ENCODE data around the gene KRTAP5-4. TPM values are rescaled to one million over a fixed set of nuclear protein-coding genes. Genes with fewer than 3 reads are reported as not detected.

The KRTAP5-4 gene
- total RNA-seq, 2 donors from 2014 or later = not detected

- ATAC-seq (no peak), DNase-seq (no peak)
- Histone ChIP-seq H3K27me3 (no peaks in the 10 kb centered on the region), H3K4me1 (peaks cover 5% of the 10 kb centered on the region), H3K36me3 (replicated peaks in 1 of 2; ENCODE audit: insufficient read depth in 1 of 2, low read depth in 2 of 2) (no peaks in the 10 kb centered on the region), H3K9me3 (no peaks in the 10 kb centered on the region), H3K4me3 (no peak overlapping the region), H3K27ac (no peak overlapping the region)
- no peak for TF ChIP-seq POLR2A (IDR thresholded peaks at IDR 0.05)
- no peak for TF ChIP-seq CTCF (IDR thresholded peaks at IDR 0.05)
- 78% methylated on average over 12 to 26 of the region's 26 CpGs for WGBS, 2 donors
- intact Hi-C loops (cut with DNase I) = loop anchor here (10.0 kb wide), 1 partner anchor 499 kb away; no protein-coding TSS in a partner anchor
Observed at GRCh38 chr11:1655168-1656060, 33.5 kb upstream of the KRTAP5-4 start.

- Histone ChIP-seq H3K4me1 (peaks cover 5% of the 10 kb centered on the region), H3K27me3 (no peaks in the 10 kb centered on the region), H3K4me3 (no peak overlapping the region), H3K27ac (no peak overlapping the region), H3K36me3 (replicated peaks in 1 of 2; ENCODE audit: insufficient read depth in 1 of 2, low read depth in 2 of 2) (no peaks in the 10 kb centered on the region), H3K9me3 (no peaks in the 10 kb centered on the region)
- intact Hi-C loops (cut with DNase I) = loop anchor here (10.0 kb wide), 1 partner anchor 500 kb away; no protein-coding TSS in a partner anchor
- WGBS, 2 donors = 49 to 62% methylated on average over 19 to 21 of the region's 21 CpGs
- no peak for DNase-seq
- no peak for ATAC-seq
- TF ChIP-seq CTCF (IDR thresholded peaks at IDR 0.05) (no peak), POLR2A (IDR thresholded peaks at IDR 0.05) (no peak)
Observed at GRCh38 chr11:1654388-1655167, 32.6 kb upstream of the KRTAP5-4 start.

GRCh38 chr11:1653541-1654387, 31.8 kb upstream of the KRTAP5-4 start:
- H3K9me3 ChIP-seq = no peaks in the 10 kb centered on the region

More at GRCh38 chr11:1653541-1654387, 31.8 kb upstream of the KRTAP5-4 start:
- ATAC-seq (no peak), DNase-seq (no peak)
- no peak overlapping the region for H3K27ac ChIP-seq
- WGBS, 2 donors = 85 to 90% methylated on average over 14 of the region's 14 CpGs
- no peaks in the 10 kb centered on the region for H3K36me3 ChIP-seq (replicated peaks in 1 of 2; ENCODE audit: insufficient read depth in 1 of 2, low read depth in 2 of 2)
- intact Hi-C loops (cut with DNase I) = loop anchor here (10.0 kb wide), 1 partner anchor 501 kb away; no protein-coding TSS in a partner anchor
- no peak overlapping the region for H3K4me3 ChIP-seq
- peaks cover 5% of the 10 kb centered on the region for H3K4me1 ChIP-seq
- no peaks in the 10 kb centered on the region for H3K27me3 ChIP-seq
- TF ChIP-seq POLR2A (IDR thresholded peaks at IDR 0.05) (no peak), CTCF (IDR thresholded peaks at IDR 0.05) (no peak)
